Stimulated activated CD4-positive, alpha-beta T cell treated with anti-CD3 and anti-CD28 coated beads, Interleukin-15, amount 100 ng/mL, for 24 hours (primary cell): ENCODE results near the gene CCDC93.
"Not testable (repeated sequence)": the region's sequence is repeated elsewhere in the genome, so short reads cannot be mapped to it uniquely, and the experiment has no call there.

Experiments used
- DNase-seq: peaks from one replicate; pipeline ENCODE4 v3.0.0-alpha.2; 2020

Gene CCDC93

GRCh38 chr2:117952228-117952627 is 61.6 kb downstream of the CCDC93 start:
- DNase-seq, result no peak

- no peak for DNase-seq
Observed at GRCh38 chr2:117949806-117950205, 64.1 kb downstream of the CCDC93 start.

GRCh38 chr2:117948615-117949014 is 65.3 kb downstream of the CCDC93 start:
- no peak for DNase-seq

GRCh38 chr2:117945296-117945695 is 68.6 kb downstream of the CCDC93 start:
- no peak for DNase-seq

GRCh38 chr2:117944816-117945215 is 69.1 kb downstream of the CCDC93 start:
- DNase-seq, result no peak

- DNase-seq, result no peak
Observed at GRCh38 chr2:117943013-117943672, 70.7 kb downstream of the CCDC93 start.

GRCh38 chr2:117942551-117942950 is 71.3 kb downstream of the CCDC93 start:
- no peak for DNase-seq

- DNase-seq, result no peak
Observed at GRCh38 chr2:117941693-117942092, 72.2 kb downstream of the CCDC93 start.

- DNase-seq, result no peak
Observed at GRCh38 chr2:117940436-117940835, 73.4 kb downstream of the CCDC93 start.

GRCh38 chr2:117938611-117939010 is 75.3 kb downstream of the CCDC93 start:
- no peak for DNase-seq

- no peak for DNase-seq
Observed at GRCh38 chr2:117936871-117937428, 76.9 kb downstream of the CCDC93 start.

GRCh38 chr2:117935954-117936353 is 77.9 kb downstream of the CCDC93 start:
- DNase-seq, result no peak

GRCh38 chr2:117935456-117935855 is 78.4 kb downstream of the CCDC93 start:
- no peak for DNase-seq

- no peak for DNase-seq
Observed at GRCh38 chr2:117933884-117934354, 80.0 kb downstream of the CCDC93 start.

- DNase-seq, result no peak
Observed at GRCh38 chr2:117931978-117932377, 81.9 kb downstream of the CCDC93 start.

- DNase-seq, result no peak
Observed at GRCh38 chr2:117931266-117931665, 82.6 kb downstream of the CCDC93 start.

GRCh38 chr2:117930775-117931174 is 83.1 kb downstream of the CCDC93 start:
- no peak for DNase-seq

GRCh38 chr2:117923471-117923870 is 90.4 kb downstream of the CCDC93 start:
- not testable (repeated sequence) for DNase-seq

- DNase-seq, result no peak
Observed at GRCh38 chr2:117921520-117921919, 92.3 kb downstream of the CCDC93 start.

- DNase-seq, result no peak
Observed at GRCh38 chr2:117918608-117919007, 95.3 kb downstream of the CCDC93 start.

- no peak for DNase-seq
Observed at GRCh38 chr2:117917223-117917917, 96.5 kb downstream of the CCDC93 start.

GRCh38 chr2:117902933-117903332 is 110.9 kb downstream of the CCDC93 start:
- no peak for DNase-seq

GRCh38 chr2:117888897-117889296 is 125.0 kb downstream of the CCDC93 start:
- DNase-seq, result no peak

GRCh38 chr2:117885308-117885707 is 128.6 kb downstream of the CCDC93 start:
- no peak for DNase-seq
